MCF 10A (cell line): ENCODE measurements around the gene COL25A1. TPM values are rescaled to one million over a fixed set of nuclear protein-coding genes. Genes with fewer than 3 reads are reported as not detected.
"Not testable (repeated sequence)": the region's sequence is repeated elsewhere in the genome, so short reads cannot be mapped to it uniquely, and the experiment has no call there.

ENCODE experiments used
- BruUV-seq: library from RNA; stranded (reverse); fragments of 400-500 nt; replicated peaks from 2 replicates; lab custom pipeline; 2021; lab: Mats Ljungman, UMichigan
- CTCF ChIA-PET: fragments of 300-600 bp; sonication (Branson Sonifier 250); formaldehyde crosslinking; extraction: SDS; loops from one replicate; lab custom pipeline; 2021; ENCODE audit warnings: antibody characterized with exemption, inconsistent platforms; lab: Yijun Ruan, JAX
- POLR2A ChIA-PET: fragments of 300-600, 350-650 bp; sonication (Branson Sonifier 250); formaldehyde crosslinking; extraction: SDS; loops from one replicate; lab custom pipeline; 2020; ENCODE audit warnings: antibody characterized with exemption, inconsistent platforms; lab: Yijun Ruan, JAX
- DNase-seq: peaks from one replicate; pipeline ENCODE4 v3.0.0-alpha.2; 2018; ENCODE audit not compliant: unreplicated experiment
- H3K27ac Mint-ChIP-seq: one replicate; pipeline ENCODE4 v1.8.0; 2022; ENCODE audit warnings: mild to moderate bottlenecking, low read depth, mixed read lengths; ENCODE audit not compliant: unreplicated experiment
- H3K27me3 Mint-ChIP-seq: one replicate; pipeline ENCODE4 v1.8.0; 2022; ENCODE audit warnings: mixed read lengths; ENCODE audit not compliant: insufficient read depth, unreplicated experiment
- H3K36me3 Mint-ChIP-seq: one replicate; pipeline ENCODE4 v1.8.0; 2022; ENCODE audit warnings: mild to moderate bottlenecking, moderate library complexity, mixed read lengths; ENCODE audit not compliant: insufficient read depth, unreplicated experiment
- H3K4me1 Mint-ChIP-seq: one replicate; pipeline ENCODE4 v1.8.0; 2022; ENCODE audit warnings: mixed read lengths; ENCODE audit not compliant: insufficient read depth, unreplicated experiment
- H3K4me3 Mint-ChIP-seq: one replicate; pipeline ENCODE4 v1.8.0; 2022; ENCODE audit warnings: mild to moderate bottlenecking, moderate library complexity, mixed read lengths; ENCODE audit not compliant: unreplicated experiment
- H3K9me3 Mint-ChIP-seq: one replicate; pipeline ENCODE4 v1.8.0; 2022; ENCODE audit warnings: mixed read lengths; ENCODE audit not compliant: unreplicated experiment
- intact Hi-C: fragments of 100-400 bp; cut with micrococcal nuclease; formaldehyde crosslinking; loops from 2 replicates; pipeline ENCODE4 v1.14.1; 2022
- total RNA-seq: library from RNA; stranded (reverse); gene quantifications from 2 replicates; pipeline ENCODE4 v1.2.3, GENCODE V29; 2022
- TF ChIP-seq, protein P1 (sequence below): fragments of 200-600 bp; IDR thresholded peaks from one replicate; pipeline ENCODE4 v1.8.0; 2022; ENCODE audit warnings: antibody characterized with exemption, mild to moderate bottlenecking; ENCODE audit not compliant: unreplicated experiment

Gene COL25A1
- total RNA-seq, 1 experiment from 2014 or later = not detected

DNA sequence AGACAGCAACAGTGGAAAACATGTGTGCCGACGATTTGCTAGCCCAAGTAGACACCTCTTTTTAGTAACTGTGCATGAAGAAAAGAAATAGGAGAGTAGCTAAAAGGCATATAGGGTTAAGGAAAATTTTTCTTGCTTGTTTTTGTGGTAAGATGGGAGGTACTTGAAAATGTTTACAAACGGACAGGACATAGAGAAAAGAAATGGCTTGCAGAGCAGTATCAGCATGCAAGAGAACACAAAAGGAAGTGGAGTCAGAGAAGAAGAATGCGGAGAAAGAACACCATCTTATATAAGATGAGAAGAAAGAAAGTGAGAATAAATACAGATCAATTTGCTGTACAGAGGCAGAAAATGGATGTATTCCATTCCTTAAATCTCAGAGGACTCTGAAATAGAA lies 275.9 kb downstream of the COL25A1 start:
- no peak for DNase-seq
- Mint-ChIP-seq H3K9me3 (peaks cover 7% of the 10 kb centered on the region), H3K27me3 (no peaks in the 10 kb centered on the region), H3K36me3 (no peaks in the 10 kb centered on the region), H3K27ac (no peak overlapping the region), H3K4me1 (no peaks in the 10 kb centered on the region), H3K4me3 (no peak overlapping the region)
- no TSS peak for BruUV-seq
- TF ChIP-seq, protein P1, sequence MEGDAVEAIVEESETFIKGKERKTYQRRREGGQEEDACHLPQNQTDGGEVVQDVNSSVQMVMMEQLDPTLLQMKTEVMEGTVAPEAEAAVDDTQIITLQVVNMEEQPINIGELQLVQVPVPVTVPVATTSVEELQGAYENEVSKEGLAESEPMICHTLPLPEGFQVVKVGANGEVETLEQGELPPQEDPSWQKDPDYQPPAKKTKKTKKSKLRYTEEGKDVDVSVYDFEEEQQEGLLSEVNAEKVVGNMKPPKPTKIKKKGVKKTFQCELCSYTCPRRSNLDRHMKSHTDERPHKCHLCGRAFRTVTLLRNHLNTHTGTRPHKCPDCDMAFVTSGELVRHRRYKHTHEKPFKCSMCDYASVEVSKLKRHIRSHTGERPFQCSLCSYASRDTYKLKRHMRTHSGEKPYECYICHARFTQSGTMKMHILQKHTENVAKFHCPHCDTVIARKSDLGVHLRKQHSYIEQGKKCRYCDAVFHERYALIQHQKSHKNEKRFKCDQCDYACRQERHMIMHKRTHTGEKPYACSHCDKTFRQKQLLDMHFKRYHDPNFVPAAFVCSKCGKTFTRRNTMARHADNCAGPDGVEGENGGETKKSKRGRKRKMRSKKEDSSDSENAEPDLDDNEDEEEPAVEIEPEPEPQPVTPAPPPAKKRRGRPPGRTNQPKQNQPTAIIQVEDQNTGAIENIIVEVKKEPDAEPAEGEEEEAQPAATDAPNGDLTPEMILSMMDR = no peak
- CTCF ChIA-PET = no interaction called here
- intact Hi-C loops = no loop called here
- POLR2A ChIA-PET = interaction anchor here (0.5 to 0.8 kb wide), 2 partner anchors 16 to 67 kb away, joined by 4 read pairs; no protein-coding TSS in a partner anchor

DNA sequence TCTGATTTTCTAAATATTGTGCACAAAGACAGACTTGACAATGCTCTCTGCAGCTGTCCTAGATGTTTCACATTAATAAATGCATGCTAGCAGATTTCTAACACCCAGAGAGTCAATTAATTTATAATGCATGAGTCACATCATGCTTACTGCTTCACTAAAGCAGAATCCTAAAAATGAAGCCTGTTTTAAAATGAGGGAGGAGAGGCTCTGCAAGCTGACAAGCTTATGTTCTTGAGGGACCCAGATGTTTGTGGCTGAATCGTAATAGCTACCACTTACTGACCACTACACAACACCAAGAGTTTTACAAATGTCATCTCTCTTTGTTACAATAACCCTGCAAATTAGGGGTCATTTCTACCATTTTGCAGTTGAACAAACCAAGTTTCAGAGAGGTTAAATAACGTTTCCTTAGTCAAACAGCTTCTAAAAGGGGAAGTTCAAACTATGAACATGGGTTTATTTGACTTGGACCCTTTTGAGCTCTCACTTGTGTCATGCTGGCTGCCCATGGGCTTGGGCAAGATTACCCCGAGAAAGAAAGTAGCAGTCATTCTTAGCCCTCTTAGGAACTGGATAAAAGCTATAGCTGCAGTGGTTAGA lies 276.9 kb downstream of the COL25A1 start:
- DNase-seq = no peak
- CTCF ChIA-PET = interaction anchor here (0.6 kb wide), 1 partner anchor 1289 kb away, joined by 3 read pairs; no protein-coding TSS in a partner anchor
- POLR2A ChIA-PET = interaction anchor here (0.7 kb wide), 1 partner anchor 144 kb away, joined by 3 read pairs; no protein-coding TSS in a partner anchor
- TF ChIP-seq, protein P1 = no peak
- no peaks in the 10 kb centered on the region for H3K36me3 Mint-ChIP-seq
- H3K4me3 Mint-ChIP-seq = no peak overlapping the region
- intact Hi-C loops = no loop called here
- H3K27me3 Mint-ChIP-seq = no peaks in the 10 kb centered on the region
- H3K27ac Mint-ChIP-seq = no peak overlapping the region
- no TSS peak for BruUV-seq
- peaks cover 7% of the 10 kb centered on the region for H3K9me3 Mint-ChIP-seq
- no peaks in the 10 kb centered on the region for H3K4me1 Mint-ChIP-seq

- H3K9me3 Mint-ChIP-seq = peaks cover 7% of the 10 kb centered on the region
- no TSS peak for BruUV-seq
- ChIA-PET CTCF (no interaction called here), POLR2A (interaction anchor here (1.0 kb wide), 1 partner anchor 13 kb away, joined by 3 read pairs; no protein-coding TSS in a partner anchor)
- H3K36me3 Mint-ChIP-seq = no peaks in the 10 kb centered on the region
- no peaks in the 10 kb centered on the region for H3K27me3 Mint-ChIP-seq
- TF ChIP-seq, protein P1 = no peak
- DNase-seq = no peak
- H3K4me1 Mint-ChIP-seq = no peaks in the 10 kb centered on the region
- intact Hi-C loops = no loop called here
- H3K4me3 Mint-ChIP-seq = no peak overlapping the region
- no peak overlapping the region for H3K27ac Mint-ChIP-seq
Observed at GRCh38 chr4:109022961-109023360, 279.5 kb downstream of the COL25A1 start.

GRCh38 chr4:109021630-109022029 lies 280.8 kb downstream of the COL25A1 start:
- H3K4me3 Mint-ChIP-seq, H3K27ac Mint-ChIP-seq, CTCF ChIA-PET, H3K4me1 Mint-ChIP-seq, H3K36me3 Mint-ChIP-seq, BruUV-seq, intact Hi-C loops, H3K27me3 Mint-ChIP-seq, POLR2A ChIA-PET, DNase-seq, H3K9me3 Mint-ChIP-seq: not testable (repeated sequence)
